ENCODE results near the gene PIH1D2. TPM values are rescaled to one million over a fixed set of nuclear protein-coding genes. Genes with fewer than 3 reads are reported as not detected.
A peak's percentile ranks its signal among the peaks of the same experiment; 100 is the strongest.

PIH1D2 gene, protein sequence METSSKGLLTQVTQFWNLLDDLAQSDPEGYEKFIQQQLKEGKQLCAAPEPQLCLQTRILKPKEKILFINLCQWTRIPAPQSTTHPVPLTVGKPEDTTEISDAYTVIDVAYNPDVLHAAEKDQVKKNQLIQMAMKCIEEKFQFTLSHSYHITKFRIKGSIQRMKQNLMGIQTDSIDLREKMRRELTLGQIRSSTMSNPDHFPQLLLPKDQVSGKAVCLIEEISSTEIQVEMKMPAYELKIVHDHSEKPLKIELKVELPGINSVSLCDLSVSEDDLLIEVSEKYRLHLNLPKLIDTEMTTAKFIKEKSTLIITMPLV
- 7.5 TPM for total RNA-seq
- 6.6 TPM for polyA plus RNA-seq (ENCODE audit: insufficient read depth, low read depth, low replicate concordance)
- long read RNA-seq, donor 1, partial matches to known transcripts = 0 of 1 reads
- long read RNA-seq, donor 1, other reads (novel, unspliced or antisense) = 0 of 1 reads
- long read RNA-seq, donor 2, partial matches to known transcripts = 0 of 1 reads
- long read RNA-seq, donor 2, other reads (novel, unspliced or antisense) = 0 of 1 reads
- long read RNA-seq, donor 3, partial matches to known transcripts = 0 of 1 reads
- long read RNA-seq, donor 3, other reads (novel, unspliced or antisense) = 0 of 1 reads
- long read RNA-seq, donor 4, partial matches to known transcripts = 162 of 174 reads
- long read RNA-seq, donor 4, other reads (novel, unspliced or antisense) = 10 of 174 reads
- long read RNA-seq, donor 5 = 0 reads
- long read RNA-seq, donor 6, partial matches to known transcripts = 15 of 25 reads
- long read RNA-seq, donor 6, other reads (novel, unspliced or antisense) = 6 of 25 reads
- long read RNA-seq, donor 7, partial matches to known transcripts = 0 of 1 reads
- long read RNA-seq, donor 7, other reads (novel, unspliced or antisense) = 0 of 1 reads
- long read RNA-seq, donor 8, partial matches to known transcripts = 106 of 124 reads
- long read RNA-seq, donor 8, other reads (novel, unspliced or antisense) = 16 of 124 reads
- long read RNA-seq, donor 9 = 0 reads
- long read RNA-seq, donor 10, partial matches to known transcripts = 26 of 38 reads
- long read RNA-seq, donor 10, other reads (novel, unspliced or antisense) = 9 of 38 reads

DNA sequence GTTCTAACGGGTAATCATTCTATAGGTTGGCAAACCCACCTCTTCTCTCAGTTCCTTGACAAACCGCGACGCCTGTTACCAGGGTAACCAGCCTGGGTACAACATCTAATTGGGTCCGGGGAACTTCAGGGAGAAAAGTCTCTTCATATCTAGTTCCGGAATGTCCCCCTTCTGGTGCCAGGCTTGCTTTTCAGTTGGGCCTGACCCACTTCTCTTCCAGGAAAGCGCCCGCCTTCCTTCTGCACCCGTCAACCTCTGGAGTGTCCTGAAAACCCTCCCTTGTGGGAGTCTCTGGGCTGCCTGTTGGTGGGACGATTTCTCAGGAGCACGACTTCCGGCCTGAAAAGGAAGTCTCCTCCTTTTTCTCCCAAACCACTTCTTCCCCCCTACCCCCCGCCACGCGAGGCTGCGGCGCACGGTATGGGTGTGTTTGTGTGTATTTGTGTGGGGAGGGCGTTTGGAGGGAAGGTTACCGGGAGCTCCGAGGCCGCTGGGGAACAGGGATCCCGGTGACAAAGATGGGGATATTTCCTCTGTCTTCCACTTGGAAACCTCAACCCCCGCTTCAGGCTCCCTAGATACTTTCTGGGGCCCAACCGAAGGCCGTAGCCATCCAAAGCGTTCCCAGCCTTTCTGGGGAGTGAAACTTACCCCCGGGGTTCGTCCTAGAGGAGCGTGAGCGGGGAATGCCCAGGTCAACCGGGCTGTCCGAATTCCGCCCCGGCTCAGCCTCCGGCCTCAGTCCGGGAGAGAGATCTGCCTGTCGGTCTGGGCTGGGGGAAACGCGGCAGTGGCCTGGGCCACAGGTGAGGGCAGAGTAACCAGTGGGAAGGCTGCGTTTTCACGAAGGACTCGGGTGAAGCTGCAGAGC lies at the start of gene PIH1D2, which contains the start of gene NKAPD1:
Gene PIH1D2 (minus strand): TSS at position 77 of the 871 bp plus-strand sequence. CDS start 843 bp downstream, outside the sequence.
Gene NKAPD1 (plus strand): TSS at position 359 of the 871 bp plus-strand sequence. CDS start 1,276 bp downstream, outside the sequence.
- no peak for FAIRE-seq
- H3K9me3 ChIP-seq (ENCODE audit: control insufficient read depth in 2 of 3, insufficient read depth in 1 of 3, low read length in 3 of 3) = no peaks in the 10 kb centered on the region
- H3K36me3 ChIP-seq (ENCODE audit: control insufficient read depth in 2 of 3, insufficient read depth in 3 of 3, low read length in 3 of 3) = peaks cover 5 to 24% (median 17%) of the 10 kb centered on the region in 3 donors
- peaks cover 0 to 6% (median 3%) of the 10 kb centered on the region in 3 donors for H3K4me1 ChIP-seq (ENCODE audit: control insufficient read depth in 2 of 3, insufficient read depth in 2 of 3, low read depth in 1 of 3, low read length in 3 of 3)
- intact Hi-C loops (cut with DNase I) = no loop called here
- peak; percentile 84 to 94 (median 86) for DNase-seq
- H3K9ac ChIP-seq (ENCODE audit: low read length in 3 of 3) = peak within 1 kb of the TSS; percentile 77 to 96 (median 95)
- H3K27me3 ChIP-seq (ENCODE audit: control insufficient read depth, insufficient read depth, low read length) = no peaks in the 10 kb centered on the region
- peak within 1 kb of the TSS; percentile 94 to 98 (median 97) for H3K4me3 ChIP-seq (ENCODE audit: low read length in 3 of 3)
- peak within 1 kb of the TSS; percentile 84 for H3K27ac ChIP-seq (ENCODE audit: low read depth in 2 of 2, low read length in 2 of 2)
- TF ChIP-seq, protein P1, sequence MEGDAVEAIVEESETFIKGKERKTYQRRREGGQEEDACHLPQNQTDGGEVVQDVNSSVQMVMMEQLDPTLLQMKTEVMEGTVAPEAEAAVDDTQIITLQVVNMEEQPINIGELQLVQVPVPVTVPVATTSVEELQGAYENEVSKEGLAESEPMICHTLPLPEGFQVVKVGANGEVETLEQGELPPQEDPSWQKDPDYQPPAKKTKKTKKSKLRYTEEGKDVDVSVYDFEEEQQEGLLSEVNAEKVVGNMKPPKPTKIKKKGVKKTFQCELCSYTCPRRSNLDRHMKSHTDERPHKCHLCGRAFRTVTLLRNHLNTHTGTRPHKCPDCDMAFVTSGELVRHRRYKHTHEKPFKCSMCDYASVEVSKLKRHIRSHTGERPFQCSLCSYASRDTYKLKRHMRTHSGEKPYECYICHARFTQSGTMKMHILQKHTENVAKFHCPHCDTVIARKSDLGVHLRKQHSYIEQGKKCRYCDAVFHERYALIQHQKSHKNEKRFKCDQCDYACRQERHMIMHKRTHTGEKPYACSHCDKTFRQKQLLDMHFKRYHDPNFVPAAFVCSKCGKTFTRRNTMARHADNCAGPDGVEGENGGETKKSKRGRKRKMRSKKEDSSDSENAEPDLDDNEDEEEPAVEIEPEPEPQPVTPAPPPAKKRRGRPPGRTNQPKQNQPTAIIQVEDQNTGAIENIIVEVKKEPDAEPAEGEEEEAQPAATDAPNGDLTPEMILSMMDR (IDR thresholded peaks at IDR 0.05; ENCODE audit: borderline replicate concordance, extremely low read depth, insufficient read depth) = no peak

DNA sequence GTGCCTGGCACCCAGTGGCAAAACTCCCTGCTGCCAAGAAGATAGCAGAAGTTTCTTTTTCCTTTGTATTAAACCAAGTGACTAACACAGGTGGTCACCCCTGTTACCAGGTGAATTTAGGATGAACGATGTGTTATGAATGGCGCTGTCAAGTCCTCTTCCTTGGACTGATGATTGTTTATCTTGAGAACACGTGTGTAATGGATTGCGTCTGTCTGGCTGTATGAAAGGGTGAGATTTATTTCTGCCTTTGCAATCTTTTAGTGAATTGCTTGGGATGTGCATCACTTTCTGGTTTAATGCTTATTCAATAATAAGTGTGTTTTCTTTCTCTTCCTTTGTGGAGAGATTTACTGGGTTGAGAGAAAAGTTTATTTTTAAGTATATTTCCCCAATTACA lies 49.3 kb upstream of the PIH1D2 start:
- intact Hi-C loops (cut with DNase I) = no loop called here
- DNase-seq (no peak), FAIRE-seq (no peak)
- Histone ChIP-seq H3K36me3 (ENCODE audit: control insufficient read depth in 2 of 3, insufficient read depth in 3 of 3, low read length in 3 of 3) (no peaks in the 10 kb centered on the region), H3K4me3 (ENCODE audit: low read length in 3 of 3) (no peak overlapping the region), H3K9ac (ENCODE audit: low read length in 3 of 3) (no peak overlapping the region), H3K27ac (ENCODE audit: low read depth in 2 of 2, low read length in 2 of 2) (no peak overlapping the region), H3K27me3 (ENCODE audit: control insufficient read depth, insufficient read depth, low read length) (no peaks in the 10 kb centered on the region), H3K9me3 (ENCODE audit: control insufficient read depth in 2 of 3, insufficient read depth in 1 of 3, low read length in 3 of 3) (no peaks in the 10 kb centered on the region), H3K4me1 (ENCODE audit: control insufficient read depth in 2 of 3, insufficient read depth in 2 of 3, low read depth in 1 of 3, low read length in 3 of 3) (no peaks in the 10 kb centered on the region)
- TF ChIP-seq, protein P1 (IDR thresholded peaks at IDR 0.05; ENCODE audit: borderline replicate concordance, extremely low read depth, insufficient read depth) = no peak

DNA sequence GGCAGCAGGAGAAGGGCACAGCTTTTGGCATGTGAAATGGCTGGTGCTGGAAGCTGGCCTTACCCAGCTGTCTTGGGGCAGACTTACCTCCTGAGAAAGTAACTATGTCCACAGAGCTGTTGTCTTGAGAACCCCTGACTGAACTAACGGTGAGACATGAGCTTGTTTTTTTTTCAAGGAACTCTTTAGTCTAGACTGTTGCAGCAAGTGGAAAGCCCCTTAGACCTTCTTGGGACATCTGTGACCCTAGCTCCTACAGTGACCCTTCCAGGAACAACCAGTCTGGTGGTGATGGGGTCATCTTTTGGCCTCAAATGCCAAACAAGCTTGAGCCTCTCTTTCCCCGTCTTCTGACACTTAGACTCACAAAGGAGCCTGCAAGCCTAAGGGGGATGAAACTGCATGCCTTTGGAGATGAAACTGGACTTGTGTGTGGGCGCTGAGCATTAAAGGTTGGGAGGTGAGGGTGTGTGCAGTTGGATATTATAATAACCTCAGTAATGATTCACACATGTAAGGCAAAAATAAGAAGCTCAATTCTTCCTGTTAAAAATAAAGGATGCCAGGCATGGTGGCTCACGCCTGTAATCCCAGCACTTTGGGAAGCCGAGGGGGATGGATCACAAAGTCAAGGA lies 48.3 kb upstream of the PIH1D2 start:
- TF ChIP-seq, protein P1 (IDR thresholded peaks at IDR 0.05; ENCODE audit: borderline replicate concordance, extremely low read depth, insufficient read depth) = no peak
- Histone ChIP-seq H3K4me1 (ENCODE audit: control insufficient read depth in 2 of 3, insufficient read depth in 2 of 3, low read depth in 1 of 3, low read length in 3 of 3) (no peaks in the 10 kb centered on the region), H3K9me3 (ENCODE audit: control insufficient read depth in 2 of 3, insufficient read depth in 1 of 3, low read length in 3 of 3) (no peaks in the 10 kb centered on the region), H3K27me3 (ENCODE audit: control insufficient read depth, insufficient read depth, low read length) (no peaks in the 10 kb centered on the region), H3K27ac (ENCODE audit: low read depth in 2 of 2, low read length in 2 of 2) (no peak overlapping the region), H3K4me3 (ENCODE audit: low read length in 3 of 3) (no peak overlapping the region), H3K36me3 (ENCODE audit: control insufficient read depth in 2 of 3, insufficient read depth in 3 of 3, low read length in 3 of 3) (no peaks in the 10 kb centered on the region), H3K9ac (ENCODE audit: low read length in 3 of 3) (no peak overlapping the region)
- DNase-seq = no peak
- intact Hi-C loops (cut with DNase I) = no loop called here
- FAIRE-seq = no peak

Data from kidney (tissue), 22 donors.